ENCODE results near the gene PTPRC.

PTPRC gene

GRCh38 chr1:198700016-198700392 lies 61.2 kb downstream of the PTPRC start:
- in situ Hi-C loops (cut with MboI; ENCODE audit: low sequenced_read_pairs) = no loop called here

GRCh38 chr1:198700396-198700795 lies 61.6 kb downstream of the PTPRC start:
- in situ Hi-C loops (cut with MboI; ENCODE audit: low sequenced_read_pairs) = no loop called here

GRCh38 chr1:198701250-198701649 lies 62.4 kb downstream of the PTPRC start:
- in situ Hi-C loops (cut with MboI; ENCODE audit: low sequenced_read_pairs) = no loop called here

GRCh38 chr1:198701766-198702539 lies 63.1 kb downstream of the PTPRC start:
- in situ Hi-C loops (cut with MboI; ENCODE audit: low sequenced_read_pairs) = no loop called here

GRCh38 chr1:198708761-198709525 lies 70.1 kb downstream of the PTPRC start:
- in situ Hi-C loops (cut with MboI; ENCODE audit: low sequenced_read_pairs) = no loop called here

GRCh38 chr1:198711837-198712236 lies 73.0 kb downstream of the PTPRC start:
- in situ Hi-C loops (cut with MboI; ENCODE audit: low sequenced_read_pairs) = no loop called here

- in situ Hi-C loops (cut with MboI; ENCODE audit: low sequenced_read_pairs) = no loop called here
Measured at GRCh38 chr1:198713081-198713480, 74.2 kb downstream of the PTPRC start.

GRCh38 chr1:198714271-198714670 lies 75.4 kb downstream of the PTPRC start:
- in situ Hi-C loops (cut with MboI; ENCODE audit: low sequenced_read_pairs) = no loop called here

GRCh38 chr1:198716051-198716450 lies 77.2 kb downstream of the PTPRC start:
- in situ Hi-C loops (cut with MboI; ENCODE audit: low sequenced_read_pairs) = no loop called here

GRCh38 chr1:198717510-198717909 lies 78.7 kb downstream of the PTPRC start:
- in situ Hi-C loops (cut with MboI; ENCODE audit: low sequenced_read_pairs) = no loop called here

GRCh38 chr1:198723127-198723526 lies 84.3 kb downstream of the PTPRC start:
- in situ Hi-C loops (cut with MboI; ENCODE audit: low sequenced_read_pairs) = no loop called here

GRCh38 chr1:198725090-198725489 lies 86.2 kb downstream of the PTPRC start:
- in situ Hi-C loops (cut with MboI; ENCODE audit: low sequenced_read_pairs) = no loop called here

GRCh38 chr1:198726455-198726854 lies 87.6 kb downstream of the PTPRC start:
- in situ Hi-C loops (cut with MboI; ENCODE audit: low sequenced_read_pairs) = no loop called here

GRCh38 chr1:198729195-198729863 lies 90.5 kb downstream of the PTPRC start:
- in situ Hi-C loops (cut with MboI; ENCODE audit: low sequenced_read_pairs) = no loop called here

GRCh38 chr1:198730952-198731351 lies 92.1 kb downstream of the PTPRC start:
- in situ Hi-C loops (cut with MboI; ENCODE audit: low sequenced_read_pairs) = no loop called here

- in situ Hi-C loops (cut with MboI; ENCODE audit: low sequenced_read_pairs) = no loop called here
Measured at GRCh38 chr1:198734323-198735008, 95.6 kb downstream of the PTPRC start.

- in situ Hi-C loops (cut with MboI; ENCODE audit: low sequenced_read_pairs) = no loop called here
Measured at GRCh38 chr1:198741744-198742143, 102.9 kb downstream of the PTPRC start.

GRCh38 chr1:198747127-198747526 lies 108.3 kb downstream of the PTPRC start:
- in situ Hi-C loops (cut with MboI; ENCODE audit: low sequenced_read_pairs) = no loop called here

GRCh38 chr1:198749279-198749678 lies 110.4 kb downstream of the PTPRC start:
- in situ Hi-C loops (cut with MboI; ENCODE audit: low sequenced_read_pairs) = no loop called here

GRCh38 chr1:198750081-198750480 lies 111.2 kb downstream of the PTPRC start:
- in situ Hi-C loops (cut with MboI; ENCODE audit: low sequenced_read_pairs) = loop anchor here (25.0 kb wide), 2 partner anchors 362 to 712 kb away; no protein-coding TSS in a partner anchor

- in situ Hi-C loops (cut with MboI; ENCODE audit: low sequenced_read_pairs) = loop anchor here (25.0 kb wide), 2 partner anchors 361 to 711 kb away; no protein-coding TSS in a partner anchor
Measured at GRCh38 chr1:198751741-198752140, 112.9 kb downstream of the PTPRC start.
